HG03521 (cell line): ENCODE measurements around the gene DHRS11.

Experiments
- ATAC-seq: cut with Tn5 transposase; IDR thresholded peaks from one replicate; pipeline ENCODE4 v1.9.1; 2021; ENCODE audit warnings: mild to moderate bottlenecking, moderate library complexity; ENCODE audit not compliant: unreplicated experiment

Gene DHRS11

GRCh38 chr17:36613155-36613554 lies 21.5 kb downstream of the DHRS11 start:
- no peak for ATAC-seq

- ATAC-seq, result no peak
Measured at GRCh38 chr17:36614081-36614480, 22.4 kb downstream of the DHRS11 start.

- no peak for ATAC-seq
Measured at GRCh38 chr17:36614933-36615332, 23.3 kb downstream of the DHRS11 start.

- no peak for ATAC-seq
Measured at GRCh38 chr17:36616061-36617029, 24.7 kb downstream of the DHRS11 start.

- ATAC-seq, result no peak
Measured at GRCh38 chr17:36617773-36618172, 26.1 kb downstream of the DHRS11 start.

- ATAC-seq, result no peak
Measured at GRCh38 chr17:36623281-36623680, 31.6 kb downstream of the DHRS11 start.

- no peak for ATAC-seq
Measured at GRCh38 chr17:36625188-36625587, 33.5 kb downstream of the DHRS11 start.

GRCh38 chr17:36627101-36627500 lies 35.4 kb downstream of the DHRS11 start:
- ATAC-seq, result no peak

GRCh38 chr17:36628576-36628975 lies 36.9 kb downstream of the DHRS11 start:
- ATAC-seq, result no peak

- ATAC-seq, result no peak
Measured at GRCh38 chr17:36629252-36629847, 37.7 kb downstream of the DHRS11 start.

- ATAC-seq, result no peak
Measured at GRCh38 chr17:36629970-36630502, 38.4 kb downstream of the DHRS11 start.

GRCh38 chr17:36631022-36631421 lies 39.3 kb downstream of the DHRS11 start:
- ATAC-seq, result no peak

GRCh38 chr17:36632916-36633771 lies 41.5 kb downstream of the DHRS11 start:
- no peak for ATAC-seq

- ATAC-seq, result no peak
Measured at GRCh38 chr17:36640346-36640745, 48.7 kb downstream of the DHRS11 start.

GRCh38 chr17:36640836-36641235 lies 49.2 kb downstream of the DHRS11 start:
- no peak for ATAC-seq

- ATAC-seq, result no peak
Measured at GRCh38 chr17:36641331-36641876, 49.7 kb downstream of the DHRS11 start.

- ATAC-seq, result no peak
Measured at GRCh38 chr17:36641877-36642845, 50.5 kb downstream of the DHRS11 start.

- no peak for ATAC-seq
Measured at GRCh38 chr17:36643086-36643685, 51.5 kb downstream of the DHRS11 start.

GRCh38 chr17:36645422-36645821 lies 53.7 kb downstream of the DHRS11 start:
- ATAC-seq, result no peak
